Measurements from ENCODE around the gene TMTC2.
"Not testable (repeated sequence)": the region's sequence is repeated elsewhere in the genome, so short reads cannot be mapped to it uniquely, and the experiment has no call there.

Gene TMTC2

DNA sequence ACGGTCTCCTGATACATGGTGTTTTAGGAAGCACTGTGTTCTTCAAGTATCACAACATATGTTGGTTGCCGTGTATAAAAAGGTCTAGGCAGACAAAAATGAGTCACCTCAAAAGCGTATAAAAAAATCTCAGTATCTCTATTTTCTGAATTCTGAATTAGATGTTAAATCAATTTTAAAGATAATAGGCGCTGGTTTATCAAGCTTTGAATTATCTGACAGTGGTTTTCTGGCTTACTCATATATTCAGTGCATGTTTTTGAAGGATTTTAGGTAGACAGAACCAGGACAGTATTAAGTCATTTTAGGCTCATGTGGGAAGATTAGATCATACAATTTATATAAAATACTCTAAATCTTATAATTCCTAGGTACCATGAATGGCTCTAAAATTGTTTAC, 110.8 kb downstream of the TMTC2 start:
- DNase-seq, result no peak

DNA sequence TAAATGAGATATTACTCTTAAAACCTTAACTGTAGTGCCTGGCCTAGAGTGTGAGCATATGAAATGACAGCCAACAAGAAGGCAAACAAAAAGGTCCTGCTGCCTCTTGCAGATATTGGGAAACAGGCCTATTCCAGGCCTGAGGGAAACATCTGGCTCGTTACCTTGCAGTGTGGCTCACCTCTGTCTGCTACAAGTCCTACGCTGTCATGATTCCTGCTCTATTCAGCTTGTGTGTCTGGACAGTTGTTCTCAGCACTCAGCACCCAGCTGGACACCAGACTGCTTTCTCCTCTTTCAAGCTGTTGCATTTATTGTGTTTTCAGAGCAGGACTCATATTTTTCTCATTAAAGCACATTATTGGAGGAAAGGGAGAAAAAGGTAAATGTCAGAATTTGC, 113.5 kb downstream of the TMTC2 start:
- DNase-seq, result no peak

DNA sequence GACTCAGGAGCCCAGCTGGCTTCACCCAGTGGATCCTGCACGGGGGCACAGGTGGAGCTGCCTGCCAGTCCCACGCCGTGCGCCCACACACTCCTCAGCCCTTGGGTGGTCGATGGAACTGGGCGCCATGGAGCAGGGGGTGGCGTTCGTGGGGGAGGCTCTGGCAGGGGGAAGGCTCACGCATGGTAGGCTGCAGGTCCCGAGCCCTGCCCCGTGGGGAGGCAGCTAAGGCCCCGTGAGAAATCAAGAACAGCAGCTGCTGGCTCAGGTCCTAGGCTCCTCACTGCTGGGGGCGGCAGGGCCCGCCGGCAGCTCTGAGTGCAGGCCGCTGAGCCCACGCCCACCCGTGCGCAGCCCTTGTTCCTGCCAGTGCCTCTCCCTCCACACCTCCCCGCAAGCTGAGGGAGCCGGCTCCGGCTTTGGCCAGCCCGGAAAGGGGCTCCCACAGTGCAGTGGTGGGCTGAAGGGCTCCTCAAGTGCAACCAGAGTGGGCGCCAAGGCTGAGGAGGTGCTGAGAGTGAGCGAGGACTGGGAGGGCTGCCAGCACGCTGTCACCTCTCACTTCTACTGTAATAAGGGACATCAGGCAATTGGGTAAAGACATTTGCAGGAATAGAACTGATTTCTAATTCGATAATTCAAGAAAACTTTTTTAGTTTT, 115.4 kb downstream of the TMTC2 start:
- no peak for DNase-seq

DNA sequence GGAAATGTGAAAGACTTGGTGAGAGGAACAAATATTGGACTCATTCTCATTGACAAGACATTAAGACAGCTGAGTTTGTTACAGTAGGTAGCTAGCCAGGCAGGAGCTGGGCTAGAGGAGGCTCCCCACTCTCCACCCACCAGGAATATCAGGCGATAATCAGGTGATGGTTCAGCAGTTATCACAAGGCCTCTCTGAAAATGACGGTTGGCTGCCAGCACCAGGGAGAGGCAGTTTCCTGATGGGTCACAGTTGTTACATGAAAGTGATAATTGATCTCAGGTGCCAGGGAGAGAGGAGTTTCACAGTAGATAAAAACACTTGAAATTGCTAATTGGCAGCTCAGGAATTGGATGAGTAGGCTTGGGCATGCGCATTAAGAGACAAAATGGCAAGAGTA, 116.5 kb downstream of the TMTC2 start:
- no peak for DNase-seq

DNA sequence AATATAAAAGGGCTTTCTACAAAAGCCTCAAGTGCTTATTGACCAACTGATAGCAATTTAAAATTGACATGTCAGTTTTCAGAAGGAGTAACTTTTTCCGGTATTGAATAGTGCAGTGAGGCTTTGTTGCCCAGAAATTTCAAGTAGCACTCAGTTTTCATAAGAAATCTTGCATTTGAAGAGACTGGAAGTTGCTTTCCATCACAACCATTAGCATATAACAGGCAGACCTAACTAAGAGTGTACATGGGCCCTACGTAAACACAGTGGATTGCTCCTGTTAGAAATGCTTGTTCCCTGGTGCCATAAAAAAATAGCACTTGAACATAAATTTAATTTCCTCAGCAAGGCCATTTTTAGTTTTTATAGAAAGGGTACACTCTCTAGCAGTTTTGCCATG, 117.9 kb downstream of the TMTC2 start:
- no peak for DNase-seq

DNA sequence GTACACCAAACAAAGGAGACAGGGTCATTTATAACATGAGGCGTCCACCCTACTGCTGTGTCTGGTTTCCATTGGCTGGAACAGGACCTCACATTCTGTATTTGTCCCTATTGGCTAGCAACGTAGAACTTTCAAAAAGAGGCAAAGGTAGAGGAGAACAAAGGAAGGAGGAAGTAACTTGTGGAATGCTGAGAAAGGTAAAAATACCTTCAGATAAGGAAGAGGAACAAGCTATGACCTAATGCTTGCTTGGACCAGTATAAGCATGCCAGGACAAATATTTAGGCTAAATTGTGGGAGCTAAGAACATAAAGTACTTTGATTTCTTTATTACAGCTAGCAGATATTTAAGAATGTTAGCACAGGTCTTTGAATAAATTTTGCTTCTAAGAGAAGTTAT, 118.3 kb downstream of the TMTC2 start:
- not testable (repeated sequence) for DNase-seq

DNA sequence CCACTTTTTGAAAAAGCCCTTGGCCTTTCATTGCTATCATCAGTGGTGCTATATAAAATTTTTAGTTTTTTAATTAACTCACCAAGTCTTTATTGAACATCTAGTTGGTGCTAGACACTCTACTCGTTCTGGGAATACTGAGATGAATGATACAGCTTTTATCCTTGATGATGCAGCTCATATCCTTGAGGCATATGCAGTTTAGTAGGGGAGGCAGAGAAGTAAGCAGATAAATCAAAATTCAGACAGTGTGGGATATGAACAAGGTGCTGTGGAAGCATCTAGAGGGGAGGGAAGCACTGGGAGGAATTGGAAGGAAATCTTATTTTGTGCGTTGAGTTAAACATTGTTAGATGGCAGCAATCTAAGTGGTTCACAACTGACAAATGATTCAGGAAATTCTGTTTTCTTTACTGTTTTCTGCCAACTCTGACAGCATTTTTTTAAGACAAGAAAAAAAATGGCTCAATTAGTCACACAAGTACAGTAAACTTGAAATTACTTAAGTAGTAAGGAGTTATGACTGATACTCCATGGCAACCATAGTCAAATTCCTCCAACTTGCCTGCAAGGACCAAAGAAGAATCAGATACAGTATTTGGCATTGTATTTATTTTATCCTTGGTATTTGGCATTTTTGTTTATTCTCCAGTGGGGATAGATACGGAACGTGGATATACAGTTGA, 119.2 kb downstream of the TMTC2 start:
- DNase-seq, result no peak

DNA sequence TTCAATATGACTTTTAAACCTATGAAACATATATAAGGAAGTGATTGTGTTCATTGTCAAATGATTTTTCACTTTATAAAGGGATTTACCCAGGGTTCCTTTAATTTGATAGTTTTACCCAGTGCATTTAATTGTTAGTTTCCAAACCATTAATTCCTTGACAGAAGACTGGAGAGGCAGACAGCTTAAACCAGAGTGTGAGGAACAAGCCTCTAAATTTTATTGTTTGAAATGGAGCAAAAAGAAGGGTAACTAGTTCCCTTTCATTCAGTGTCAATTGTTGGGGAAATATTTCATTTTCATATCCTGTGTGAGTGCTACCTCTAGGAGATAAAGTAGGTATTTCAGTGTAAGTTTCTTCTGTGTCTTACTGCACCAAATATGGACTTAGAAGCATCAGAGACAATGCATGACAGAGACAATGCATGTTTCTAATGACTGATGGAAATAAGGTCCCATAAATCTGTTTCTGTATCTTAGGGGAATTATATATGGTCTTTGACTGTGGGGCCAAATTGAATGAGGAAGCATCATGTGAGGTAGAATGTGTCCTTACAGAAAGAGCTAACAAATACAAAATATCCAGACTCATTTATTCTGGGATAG, 120.5 kb downstream of the TMTC2 start:
- no peak for DNase-seq

DNA sequence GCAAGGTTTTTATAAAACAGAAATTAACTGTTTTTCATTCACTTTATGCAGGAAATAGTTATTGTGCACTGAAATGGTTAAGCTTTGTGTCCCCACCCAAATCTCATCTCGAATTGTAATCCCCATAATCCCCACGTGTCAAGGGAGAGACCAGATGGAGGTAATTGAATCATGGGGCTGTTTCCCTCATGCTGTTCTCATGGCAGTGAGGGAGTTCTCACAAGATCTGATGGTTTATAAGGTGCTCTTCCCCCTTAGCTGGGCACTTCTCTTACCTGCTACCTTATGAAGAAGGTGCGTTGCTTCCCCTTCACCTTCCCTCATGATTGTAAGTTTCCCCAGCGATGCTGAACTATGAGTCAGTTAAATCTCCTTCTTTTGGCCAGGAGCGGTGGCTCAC, 123.9 kb downstream of the TMTC2 start:
- DNase-seq, result no peak

DNA sequence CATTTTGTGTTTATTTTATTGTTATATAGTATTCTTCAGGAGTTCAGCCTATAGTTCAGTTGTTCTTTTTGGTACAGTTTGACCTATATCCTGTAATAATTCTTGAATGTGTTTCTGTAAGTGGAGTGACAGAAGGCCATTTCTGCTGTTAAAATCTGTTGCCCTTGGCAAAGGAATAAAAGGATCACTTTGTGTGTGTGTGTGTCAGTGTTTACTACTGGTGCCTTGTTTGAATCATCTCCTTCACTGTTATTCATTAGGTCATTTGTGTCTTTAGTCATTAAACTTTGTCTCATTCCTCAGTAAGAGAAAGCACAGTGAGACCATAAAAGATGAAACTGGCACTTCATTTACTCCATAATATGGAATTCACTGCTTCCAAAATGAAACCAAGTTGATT, 130.7 kb downstream of the TMTC2 start:
- DNase-seq, result no peak

DNA sequence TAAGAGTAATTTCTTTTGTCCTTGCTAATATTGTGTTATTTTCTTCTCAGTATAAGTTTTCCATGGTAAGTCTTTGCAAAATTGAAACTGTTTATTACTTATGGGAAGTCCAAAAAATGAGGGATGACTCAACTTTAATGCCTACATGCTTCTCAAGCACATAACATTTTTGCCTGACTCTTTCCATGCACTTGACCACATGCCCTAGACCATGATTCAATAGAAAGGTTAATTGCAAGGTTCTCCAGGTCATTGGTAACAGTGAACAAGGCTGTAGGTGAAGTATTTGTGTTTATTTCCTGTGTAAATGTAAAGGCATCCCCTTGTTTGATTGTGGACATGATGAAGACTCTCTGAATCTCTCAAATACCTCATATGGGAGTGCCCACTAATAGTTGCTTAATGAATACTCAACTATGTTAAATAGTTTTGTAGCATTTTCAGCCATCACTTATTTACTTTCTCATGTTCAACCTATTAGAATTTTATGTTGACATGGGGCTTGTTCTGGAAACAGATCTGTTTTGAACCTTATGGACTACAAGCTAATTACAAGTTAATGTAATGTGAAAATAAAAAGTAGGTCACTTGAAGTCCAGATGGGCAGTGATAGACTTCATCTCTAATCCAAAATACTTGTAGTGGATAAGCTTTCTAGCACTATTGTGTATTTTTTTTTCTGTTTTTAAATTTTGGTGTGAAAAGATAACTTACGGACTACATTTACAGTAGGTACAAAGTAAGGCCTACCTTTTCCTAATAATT, 131.7 kb downstream of the TMTC2 start:
- DNase-seq, result no peak

DNA sequence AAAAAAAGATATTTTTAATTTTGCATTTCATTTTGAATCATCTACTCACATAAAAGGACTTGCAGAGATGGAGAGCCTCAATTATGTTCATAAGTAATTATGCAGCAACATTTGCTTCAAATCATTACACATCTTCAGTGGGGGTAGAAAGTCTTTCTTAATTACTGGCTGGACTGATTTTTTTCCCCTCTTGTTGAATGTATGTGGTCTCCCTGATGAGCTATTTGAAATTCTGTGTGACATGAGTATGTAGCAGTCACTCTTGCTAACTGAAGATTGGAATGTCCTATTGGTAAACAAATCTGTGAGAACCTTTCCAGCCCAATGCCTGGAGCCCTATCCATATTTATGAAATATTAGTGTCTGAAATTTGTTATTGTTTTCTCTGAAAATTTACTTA, 139.8 kb downstream of the TMTC2 start:
- no peak for DNase-seq

DNA sequence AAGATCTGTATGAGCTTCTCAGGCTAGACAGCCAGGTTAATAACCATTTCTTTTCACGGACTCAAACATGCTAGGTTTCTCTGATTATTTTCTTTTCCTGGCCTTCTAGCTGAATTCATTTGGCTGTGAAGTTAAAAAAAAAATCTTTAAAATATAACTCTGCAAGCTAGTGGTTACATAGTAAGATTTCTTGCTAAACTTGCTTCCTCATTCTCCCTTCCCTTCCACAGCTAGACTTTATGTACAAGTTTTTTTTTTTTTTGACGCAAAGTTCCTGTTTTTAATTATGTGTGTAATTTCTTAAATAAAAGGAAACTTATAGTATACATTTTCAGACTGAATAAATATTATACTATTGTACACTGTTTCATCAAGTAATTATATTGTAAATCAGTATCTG, 145.4 kb downstream of the TMTC2 start:
- no peak for DNase-seq

DNA sequence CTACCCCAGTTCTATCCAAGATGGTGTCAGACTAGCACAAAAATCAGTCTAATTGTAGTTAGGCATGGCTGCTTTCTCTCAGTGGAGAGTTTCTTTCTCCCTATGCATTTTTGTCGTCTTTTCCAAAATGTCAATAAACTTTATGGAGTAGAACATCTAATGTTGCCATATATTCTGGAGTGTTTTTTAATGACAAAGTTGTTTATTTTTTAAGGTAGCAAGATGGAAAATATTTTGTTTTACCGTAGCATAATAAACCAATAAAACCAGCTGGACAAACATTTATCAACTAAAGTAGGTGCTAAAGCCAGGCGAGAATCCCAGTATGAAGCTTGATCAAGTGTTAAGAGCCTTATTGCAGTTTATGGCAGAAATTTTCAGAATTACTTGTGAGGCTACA, 146.3 kb downstream of the TMTC2 start:
- DNase-seq, result no peak

DNA sequence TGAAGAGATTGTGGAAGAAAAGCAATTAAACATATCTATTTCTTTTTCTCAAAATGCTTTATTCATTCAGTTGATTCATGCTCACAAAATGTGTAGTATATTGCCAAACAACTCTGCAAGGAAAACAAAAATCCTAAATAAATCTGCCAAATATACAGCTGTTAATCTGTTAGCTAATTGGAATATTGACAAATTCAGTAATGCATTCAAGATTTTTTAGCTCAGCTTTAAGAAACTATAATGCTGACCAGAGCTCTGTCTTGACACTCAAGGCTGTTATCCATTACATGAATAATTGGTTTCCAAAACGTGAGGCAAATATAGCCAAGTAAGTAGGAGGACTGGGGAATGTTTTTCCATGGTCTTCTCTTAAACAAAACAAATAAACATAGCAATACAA, 146.8 kb downstream of the TMTC2 start:
- DNase-seq, result no peak

DNA sequence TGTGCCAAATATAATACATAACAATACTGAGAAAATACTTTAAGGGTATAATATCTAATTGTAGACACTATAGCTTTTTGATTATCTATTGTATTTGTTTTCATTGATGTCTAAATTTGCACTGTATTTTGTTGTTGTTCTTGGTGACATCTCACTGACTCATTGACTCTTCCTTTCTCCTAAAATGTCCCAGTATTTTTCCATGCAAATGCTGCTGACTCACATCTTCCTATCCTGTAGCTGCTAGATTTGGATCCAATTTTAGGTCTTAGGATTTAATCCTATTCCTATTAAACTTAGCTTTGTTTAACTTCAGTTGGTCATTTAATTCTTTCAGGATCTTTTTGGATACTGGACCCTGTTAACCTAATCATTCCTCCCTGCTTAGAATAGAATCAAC, 148.5 kb downstream of the TMTC2 start:
- DNase-seq, result no peak

DNA sequence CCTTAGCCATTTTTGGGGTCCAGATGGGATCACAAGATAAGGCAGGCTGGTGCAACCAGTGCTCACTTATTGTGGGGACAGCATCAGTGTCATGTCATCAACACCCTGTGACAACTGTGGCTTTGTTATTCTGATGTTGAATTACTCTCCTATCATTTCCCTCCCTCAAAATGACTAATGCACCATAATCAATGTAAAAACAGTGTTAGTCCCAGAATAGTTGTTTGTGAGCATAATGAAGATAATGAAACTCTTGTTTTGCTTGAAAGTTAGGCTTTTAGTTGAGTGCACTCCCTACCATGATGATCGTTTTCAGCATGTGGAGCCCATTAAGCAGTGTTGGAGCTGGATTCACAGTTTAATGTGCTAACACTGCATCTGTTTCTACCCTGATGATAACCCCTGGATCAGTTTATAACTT, 151.4 kb downstream of the TMTC2 start:
- no peak for DNase-seq

DNA sequence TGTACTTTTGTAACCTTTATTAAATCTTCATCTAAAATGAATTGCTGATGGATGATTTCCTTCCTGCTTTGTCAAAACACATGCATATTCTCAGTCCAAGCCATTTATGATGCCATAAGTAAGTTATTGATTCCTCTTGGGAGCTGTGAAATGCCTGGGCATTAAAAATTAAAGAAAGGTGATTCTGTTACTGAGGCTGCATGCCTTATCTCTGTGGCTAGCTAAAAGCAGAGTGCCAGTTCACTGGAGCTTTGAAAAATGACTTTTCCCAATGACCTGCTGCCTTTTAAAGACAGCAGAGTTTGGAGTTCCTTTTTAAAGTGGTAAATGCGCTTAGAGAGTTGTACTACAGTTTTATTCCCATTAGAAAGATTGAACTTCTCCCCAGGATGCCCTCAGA, 152.1 kb downstream of the TMTC2 start:
- no peak for DNase-seq

DNA sequence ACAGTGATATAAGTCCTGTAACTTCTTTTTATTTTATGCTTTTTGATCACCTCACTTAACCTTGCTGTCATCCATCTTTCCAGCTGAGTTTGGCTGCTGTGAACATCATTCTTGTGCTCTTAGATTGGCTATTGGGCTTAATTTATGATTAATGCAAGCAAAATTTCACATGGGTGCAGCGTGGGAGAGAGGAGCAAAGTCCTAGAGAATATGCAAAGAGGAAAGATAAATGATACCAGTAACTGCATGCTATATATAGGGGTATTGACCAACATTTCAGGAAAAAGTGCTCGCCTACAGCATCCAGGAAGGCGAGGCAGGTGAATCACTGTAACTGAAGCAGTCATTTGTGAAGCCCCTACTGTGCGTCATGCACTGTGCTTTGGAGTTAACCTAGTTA, 153.1 kb downstream of the TMTC2 start:
- no peak for DNase-seq

DNA sequence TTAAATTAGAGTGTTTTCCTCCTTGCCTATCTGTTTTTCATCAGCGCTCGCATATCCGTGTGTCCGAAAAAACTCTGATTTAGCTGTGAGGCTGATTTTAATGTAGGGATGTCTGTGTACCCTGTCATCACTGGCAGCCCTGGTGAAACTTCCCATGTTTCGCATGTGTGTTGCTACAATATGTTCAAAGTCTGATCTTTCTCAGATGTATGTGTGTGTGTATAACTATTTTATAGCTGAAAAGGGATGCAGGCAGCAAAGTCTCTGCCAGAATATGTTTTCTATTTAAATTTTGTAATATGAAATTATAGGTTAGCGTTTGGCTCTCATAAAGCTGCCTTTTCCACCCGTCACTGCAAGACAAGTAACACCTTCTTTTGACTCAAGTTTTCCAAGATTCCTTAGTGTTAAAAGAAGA, 154.8 kb downstream of the TMTC2 start:
- DNase-seq, result no peak

DNA sequence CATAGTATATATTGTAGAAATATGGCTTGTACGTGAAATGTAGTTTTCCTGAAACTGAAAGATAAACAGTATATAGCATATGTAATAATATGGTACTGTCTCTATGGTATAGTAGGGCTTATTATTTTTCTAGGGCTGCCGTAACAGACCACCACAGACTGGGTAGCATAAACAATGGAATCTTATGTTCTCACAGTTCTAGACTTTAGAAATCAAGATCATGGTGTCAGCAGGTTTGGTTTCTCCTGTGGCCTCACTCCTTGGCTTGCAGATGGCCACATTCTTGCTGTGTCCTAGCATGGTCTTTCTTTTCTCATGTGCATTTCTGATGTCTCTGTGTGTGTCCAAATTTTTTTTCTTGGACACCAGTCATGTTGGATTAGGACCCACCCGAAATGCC, 155.8 kb downstream of the TMTC2 start:
- no peak for DNase-seq

DNA sequence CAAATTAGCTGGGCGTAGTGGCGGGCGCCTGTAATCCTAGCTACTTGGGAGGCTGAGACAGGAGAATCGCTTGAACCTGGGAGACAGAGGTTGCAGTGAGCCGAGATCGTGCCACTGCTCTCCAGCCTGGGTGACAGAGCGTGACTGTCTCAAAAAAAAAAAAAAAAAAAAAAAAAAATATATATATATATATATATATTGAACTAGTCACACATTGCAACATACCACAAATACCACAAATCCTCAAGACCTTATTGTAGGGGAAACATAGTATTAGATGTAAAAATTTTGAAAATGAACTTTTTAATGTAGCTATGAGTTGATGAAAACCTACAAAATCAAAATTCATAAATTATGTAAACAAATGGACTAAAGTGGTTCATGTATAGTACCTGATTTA, 158.4 kb downstream of the TMTC2 start:
- not testable (repeated sequence) for DNase-seq

DNA sequence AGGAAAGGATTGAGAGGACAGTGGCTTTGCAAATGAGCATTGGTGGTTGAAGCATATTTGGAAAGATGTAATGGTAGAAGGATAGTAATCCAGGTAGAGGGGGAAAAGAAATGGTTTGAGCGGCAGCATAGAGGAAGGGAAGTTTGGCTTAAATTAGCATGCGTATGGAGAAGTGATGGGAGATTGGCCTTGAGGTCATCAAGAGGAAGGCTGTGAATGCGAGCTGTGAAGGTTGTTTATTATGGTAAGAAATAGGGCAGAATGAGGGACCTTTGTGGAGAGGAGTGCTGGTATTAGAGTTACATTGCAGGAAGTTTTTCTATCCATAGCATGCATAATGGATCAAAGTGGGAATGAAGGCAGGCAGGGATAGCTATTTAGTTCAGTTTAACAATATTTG, 162.1 kb downstream of the TMTC2 start:
- DNase-seq, result no peak

DNA sequence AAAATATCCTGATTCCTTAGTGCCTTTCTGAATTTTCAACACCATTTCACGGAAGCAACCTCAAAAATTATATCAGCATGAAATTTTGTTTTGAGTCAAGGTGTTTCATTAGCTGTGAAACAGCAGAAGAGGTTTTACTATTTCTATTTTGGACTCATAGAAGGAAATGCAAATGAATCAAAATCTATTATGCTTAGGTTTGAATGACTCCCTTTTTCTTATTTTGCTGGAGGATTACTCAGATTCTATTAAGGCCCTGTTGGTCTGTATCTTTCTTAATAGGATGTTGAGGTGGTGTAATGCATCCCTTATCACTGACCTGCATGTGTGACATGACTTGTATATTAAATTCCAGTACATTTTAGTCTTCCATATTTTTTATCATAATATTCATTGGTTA, 165.8 kb downstream of the TMTC2 start:
- no peak for DNase-seq
